ENCODE results near the gene SRMS.

DNA sequence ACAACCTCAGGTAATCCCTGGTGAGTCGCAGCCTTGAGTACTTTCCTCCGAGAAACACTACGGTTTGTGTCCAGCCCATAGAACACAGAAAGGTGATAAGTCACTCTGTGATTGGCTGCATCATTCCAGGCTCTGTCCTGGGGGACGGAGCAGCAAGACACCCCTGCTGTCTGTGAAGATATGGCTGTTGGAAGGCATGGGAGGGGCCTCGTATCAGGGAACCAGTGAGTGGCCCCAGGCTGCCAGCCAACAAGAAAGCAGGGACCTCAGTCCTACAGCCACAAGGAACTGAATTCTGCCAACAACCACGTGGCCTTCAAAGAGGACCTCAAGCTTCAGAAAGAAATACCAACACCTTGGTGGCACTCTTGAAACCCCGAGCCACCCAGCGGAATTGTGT, 42.3 kb downstream of the SRMS start:
- no peak for TF ChIP-seq POLR2A (IDR thresholded peaks at IDR 0.05; ENCODE audit: low read length)
- TF ChIP-seq GATA1 (IDR thresholded peaks at IDR 0.05; ENCODE audit: low read depth, low read length) = no peak

Measured in erythroblast (primary cell).